ENCODE measurements around the gene TCAP. TPM values are rescaled to one million over a fixed set of nuclear protein-coding genes. Genes with fewer than 3 reads are reported as not detected.

The TCAP gene
- total RNA-seq, 1 donor from 2014 or later: 5,825 TPM

GRCh38 chr17:39638317-39638716 is 26.8 kb upstream of the TCAP start:
- H3K4me3 ChIP-seq: peak overlapping the region; percentile 83
- intact Hi-C loops (cut with micrococcal nuclease): no loop called here
- H3K27ac ChIP-seq (replicated peaks): no peak overlapping the region
- no peaks in the 10 kb centered on the region for H3K27me3 ChIP-seq (ENCODE audit: low read depth)
- no peak for TF ChIP-seq CTCF (IDR thresholded peaks at IDR 0.05; ENCODE audit: borderline replicate concordance)
- no peaks in the 10 kb centered on the region for H3K9me3 ChIP-seq (replicated peaks)
- peaks cover 76% of the 10 kb centered on the region for H3K4me1 ChIP-seq
- H3K36me3 ChIP-seq: no peaks in the 10 kb centered on the region
- no peak for DNase-seq

GRCh38 chr17:39639043-39639442 is 26.1 kb upstream of the TCAP start:
- DNase-seq: no peak
- no peak for TF ChIP-seq CTCF (IDR thresholded peaks at IDR 0.05; ENCODE audit: borderline replicate concordance)
- peaks cover 84% of the 10 kb centered on the region for H3K4me1 ChIP-seq
- H3K9me3 ChIP-seq (replicated peaks): no peaks in the 10 kb centered on the region
- no peak overlapping the region for H3K4me3 ChIP-seq
- H3K36me3 ChIP-seq: no peaks in the 10 kb centered on the region
- H3K27ac ChIP-seq (replicated peaks): no peak overlapping the region
- no peaks in the 10 kb centered on the region for H3K27me3 ChIP-seq (ENCODE audit: low read depth)
- intact Hi-C loops (cut with micrococcal nuclease): no loop called here

GRCh38 chr17:39639566-39640458 is 25.3 kb upstream of the TCAP start:
- no peaks in the 10 kb centered on the region for H3K36me3 ChIP-seq
- no peaks in the 10 kb centered on the region for H3K9me3 ChIP-seq (replicated peaks)
- no peaks in the 10 kb centered on the region for H3K27me3 ChIP-seq (ENCODE audit: low read depth)
- no peak overlapping the region for H3K27ac ChIP-seq (replicated peaks)
- no peak for DNase-seq
- intact Hi-C loops (cut with micrococcal nuclease): no loop called here
- peaks cover 86% of the 10 kb centered on the region for H3K4me1 ChIP-seq
- no peak for TF ChIP-seq CTCF (IDR thresholded peaks at IDR 0.05; ENCODE audit: borderline replicate concordance)
- H3K4me3 ChIP-seq: no peak overlapping the region

GRCh38 chr17:39640591-39641031 is 24.5 kb upstream of the TCAP start:
- DNase-seq: no peak
- no peak for TF ChIP-seq CTCF (IDR thresholded peaks at IDR 0.05; ENCODE audit: borderline replicate concordance)
- no peak overlapping the region for H3K27ac ChIP-seq (replicated peaks)
- H3K4me3 ChIP-seq: no peak overlapping the region
- intact Hi-C loops (cut with micrococcal nuclease): no loop called here
- peaks cover 90% of the 10 kb centered on the region for H3K4me1 ChIP-seq
- no peaks in the 10 kb centered on the region for H3K9me3 ChIP-seq (replicated peaks)
- no peaks in the 10 kb centered on the region for H3K36me3 ChIP-seq
- H3K27me3 ChIP-seq (ENCODE audit: low read depth): no peaks in the 10 kb centered on the region

- Histone ChIP-seq H3K27me3 (ENCODE audit: low read depth) (no peaks in the 10 kb centered on the region), H3K36me3 (no peaks in the 10 kb centered on the region), H3K4me1 (peaks cover 89% of the 10 kb centered on the region), H3K4me3 (no peak overlapping the region), H3K27ac (replicated peaks) (no peak overlapping the region), H3K9me3 (replicated peaks) (no peaks in the 10 kb centered on the region)
- DNase-seq: no peak
- TF ChIP-seq CTCF (IDR thresholded peaks at IDR 0.05; ENCODE audit: borderline replicate concordance): no peak
- intact Hi-C loops (cut with micrococcal nuclease): no loop called here
Observed at GRCh38 chr17:39641097-39641496, 24.1 kb upstream of the TCAP start.

Data from left ventricle myocardium inferior (tissue), 1 donor.